GM10266 (cell line): Measurements from ENCODE around the gene SYPL2.

Experiments used
- DNase-seq: peaks from one replicate; pipeline ENCODE4 v3.0.0; 2012; ENCODE audit errors: extremely low spot score
- CTCF ChIP-seq: IDR thresholded peaks from 2 replicates; pipeline ENCODE4 v1.5.1; 2012; ENCODE audit warnings: mild to moderate bottlenecking, low read depth; ENCODE audit not compliant: control insufficient read depth, insufficient read depth; ENCODE audit errors: missing control alignments

SYPL2 gene

GRCh38 chr1:109466452-109467300, at the start of gene SYPL2:
Gene SYPL2 (plus strand): TSS chr1:109466546. CDS start chr1:109466844, 298 bp downstream.
- no peak for TF ChIP-seq CTCF
- peak; percentile 41 for DNase-seq

GRCh38 chr1:109423498-109423897, 42.8 kb upstream of the SYPL2 start:
- no peak for DNase-seq
- no peak for TF ChIP-seq CTCF

- peak; percentile 44 for DNase-seq
- no peak for TF ChIP-seq CTCF
Observed at GRCh38 chr1:109425391-109426280, 40.7 kb upstream of the SYPL2 start.

- TF ChIP-seq CTCF: no peak
Observed at GRCh38 chr1:109426281-109427170, 39.8 kb upstream of the SYPL2 start, which contains the start of gene PSMA5. Gene PSMA5 (minus strand): TSS chr1:109426448. CDS start chr1:109426330, 118 bp downstream.

GRCh38 chr1:109427171-109427467, 39.2 kb upstream of the SYPL2 start:
- no peak for TF ChIP-seq CTCF
- DNase-seq: no peak

More at GRCh38 chr1:109426281-109427170, 39.8 kb upstream of the SYPL2 start, which contains the start of gene PSMA5:
- DNase-seq: peak; percentile 90

- no peak for DNase-seq
- no peak for TF ChIP-seq CTCF
Observed at GRCh38 chr1:109432336-109432735, 34.0 kb upstream of the SYPL2 start.
